ENCODE data around the gene CRB3.

DNA sequence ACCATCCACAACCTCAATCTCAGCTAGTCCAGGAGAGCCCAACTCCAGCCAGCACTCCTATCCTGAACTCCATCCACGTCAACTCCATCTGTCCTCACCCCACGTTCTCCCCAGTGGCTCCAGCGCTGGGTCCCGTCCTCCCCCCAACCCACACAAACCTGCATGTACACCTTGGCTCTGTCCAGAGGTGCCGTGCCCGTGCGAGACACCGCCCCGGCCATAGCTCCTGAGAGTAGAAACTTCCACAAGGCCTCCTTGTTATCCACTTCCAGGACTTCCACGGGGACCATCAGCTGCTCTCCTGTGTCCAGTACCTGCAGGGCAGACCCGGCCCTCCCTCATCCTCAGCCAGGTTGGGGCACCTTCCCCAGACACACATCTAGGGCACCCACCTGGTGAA, 32.2 kb upstream of the CRB3 start:
- TF ChIP-seq, protein P1, sequence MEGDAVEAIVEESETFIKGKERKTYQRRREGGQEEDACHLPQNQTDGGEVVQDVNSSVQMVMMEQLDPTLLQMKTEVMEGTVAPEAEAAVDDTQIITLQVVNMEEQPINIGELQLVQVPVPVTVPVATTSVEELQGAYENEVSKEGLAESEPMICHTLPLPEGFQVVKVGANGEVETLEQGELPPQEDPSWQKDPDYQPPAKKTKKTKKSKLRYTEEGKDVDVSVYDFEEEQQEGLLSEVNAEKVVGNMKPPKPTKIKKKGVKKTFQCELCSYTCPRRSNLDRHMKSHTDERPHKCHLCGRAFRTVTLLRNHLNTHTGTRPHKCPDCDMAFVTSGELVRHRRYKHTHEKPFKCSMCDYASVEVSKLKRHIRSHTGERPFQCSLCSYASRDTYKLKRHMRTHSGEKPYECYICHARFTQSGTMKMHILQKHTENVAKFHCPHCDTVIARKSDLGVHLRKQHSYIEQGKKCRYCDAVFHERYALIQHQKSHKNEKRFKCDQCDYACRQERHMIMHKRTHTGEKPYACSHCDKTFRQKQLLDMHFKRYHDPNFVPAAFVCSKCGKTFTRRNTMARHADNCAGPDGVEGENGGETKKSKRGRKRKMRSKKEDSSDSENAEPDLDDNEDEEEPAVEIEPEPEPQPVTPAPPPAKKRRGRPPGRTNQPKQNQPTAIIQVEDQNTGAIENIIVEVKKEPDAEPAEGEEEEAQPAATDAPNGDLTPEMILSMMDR (IDR thresholded peaks at IDR 0.05) = no peak
- TF ChIP-seq POLR2A (IDR thresholded peaks at IDR 0.05) = no peak

Data from lower leg skin (tissue), 3 donors.